Renal pelvis (tissue), 4 donors: Measurements from ENCODE around the gene HECW1. TPM values are rescaled to one million over a fixed set of nuclear protein-coding genes. Genes with fewer than 3 reads are reported as not detected.

Source experiments
- DNase-seq: peaks from one replicate; pipeline ENCODE4 v3.0.0-alpha.2; 2013
- polyA plus RNA-seq, 3 donors: library from polyadenylated mRNA; unstranded; fragments of 120-200 nt; gene quantifications; one replicate each; pipeline ENCODE4 v1.2.1, GENCODE V29; 2013; ENCODE audit not compliant: insufficient read length in 3 of 3

Gene HECW1
- polyA plus RNA-seq, 3 donors = 6.4 to 8.3 (median 7.7) TPM

GRCh38 chr7:43143918-43144589 is 31.6 kb downstream of the HECW1 start:
- no peak for DNase-seq

DNA sequence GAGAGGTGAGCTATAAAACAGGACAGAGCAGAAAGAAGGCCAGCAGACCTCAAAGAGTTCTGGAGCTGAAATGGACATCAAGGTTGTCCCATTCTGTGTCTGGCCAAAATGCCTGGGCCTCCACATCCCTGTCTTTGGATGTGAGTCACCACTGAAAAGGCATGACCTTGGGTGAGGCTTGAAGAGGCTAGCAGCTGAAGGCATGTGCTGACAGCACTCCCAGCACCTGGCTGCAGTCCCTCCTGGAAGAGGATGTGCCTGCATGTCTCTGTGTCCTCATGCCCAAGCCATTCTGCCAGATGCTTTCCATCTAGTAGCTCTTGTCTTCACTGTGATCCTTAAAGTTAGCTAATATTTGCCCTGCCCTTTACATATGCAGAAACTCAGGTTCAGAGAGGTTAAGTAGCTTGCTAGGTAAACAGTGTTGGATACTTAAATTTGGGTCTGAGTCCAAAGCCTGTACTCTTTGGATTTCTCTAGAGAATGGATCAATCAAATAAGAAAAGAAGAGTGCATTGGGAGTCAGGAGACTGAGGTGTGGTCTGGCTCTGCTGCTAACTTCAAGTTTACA is 35.8 kb downstream of the HECW1 start:
- DNase-seq = no peak

DNA sequence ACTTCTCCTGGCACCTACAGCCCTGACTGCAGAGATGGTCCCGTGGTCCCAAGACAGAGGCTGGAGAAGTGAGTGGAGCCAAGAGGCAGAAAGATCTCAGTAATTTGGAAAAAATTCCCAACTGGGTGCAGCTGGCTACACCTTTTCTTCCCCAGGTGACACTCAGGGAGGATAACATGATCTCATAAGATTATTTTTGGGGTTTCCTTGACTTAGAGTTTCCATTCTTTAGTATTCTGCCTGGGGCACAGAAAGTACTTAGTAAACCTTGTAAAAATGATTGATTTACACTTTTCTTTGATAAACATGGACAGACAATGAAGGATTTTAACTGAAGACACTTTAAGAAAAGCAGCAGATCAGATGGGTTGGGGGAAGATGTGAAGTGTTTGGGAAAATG is 38.6 kb downstream of the HECW1 start:
- no peak for DNase-seq

- DNase-seq = no peak
These were observed 40.2 kb downstream of the HECW1 start for GRCh38 chr7:43152696-43153095.

- DNase-seq = no peak
These were observed 43.2 kb downstream of the HECW1 start for GRCh38 chr7:43155636-43156035.

GRCh38 chr7:43163885-43164284 is 51.4 kb downstream of the HECW1 start:
- DNase-seq = no peak

- DNase-seq = no peak
These were observed 52.3 kb downstream of the HECW1 start for GRCh38 chr7:43164757-43165156.

DNA sequence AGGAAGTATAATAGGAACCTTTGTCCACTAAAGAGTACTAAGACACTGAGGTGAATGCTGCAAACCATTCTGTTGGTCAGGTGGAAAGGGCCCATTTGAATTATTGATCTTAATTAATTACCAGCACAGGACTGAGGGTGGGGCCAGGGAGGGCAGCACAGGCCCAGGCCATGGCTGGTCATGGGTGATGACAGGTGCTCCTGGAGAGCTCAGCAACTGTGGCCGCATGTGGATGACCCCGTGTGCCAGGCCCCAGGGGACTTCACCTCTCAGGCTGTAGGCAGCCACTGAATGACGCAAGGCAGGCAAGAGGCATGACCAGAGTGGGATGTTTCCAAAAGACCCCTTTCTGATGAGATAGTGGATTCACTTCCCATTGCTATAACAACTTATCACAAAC is 54.2 kb downstream of the HECW1 start:
- DNase-seq = no peak

GRCh38 chr7:43169076-43169475 is 56.6 kb downstream of the HECW1 start:
- no peak for DNase-seq

GRCh38 chr7:43170571-43170970 is 58.1 kb downstream of the HECW1 start:
- no peak for DNase-seq

DNA sequence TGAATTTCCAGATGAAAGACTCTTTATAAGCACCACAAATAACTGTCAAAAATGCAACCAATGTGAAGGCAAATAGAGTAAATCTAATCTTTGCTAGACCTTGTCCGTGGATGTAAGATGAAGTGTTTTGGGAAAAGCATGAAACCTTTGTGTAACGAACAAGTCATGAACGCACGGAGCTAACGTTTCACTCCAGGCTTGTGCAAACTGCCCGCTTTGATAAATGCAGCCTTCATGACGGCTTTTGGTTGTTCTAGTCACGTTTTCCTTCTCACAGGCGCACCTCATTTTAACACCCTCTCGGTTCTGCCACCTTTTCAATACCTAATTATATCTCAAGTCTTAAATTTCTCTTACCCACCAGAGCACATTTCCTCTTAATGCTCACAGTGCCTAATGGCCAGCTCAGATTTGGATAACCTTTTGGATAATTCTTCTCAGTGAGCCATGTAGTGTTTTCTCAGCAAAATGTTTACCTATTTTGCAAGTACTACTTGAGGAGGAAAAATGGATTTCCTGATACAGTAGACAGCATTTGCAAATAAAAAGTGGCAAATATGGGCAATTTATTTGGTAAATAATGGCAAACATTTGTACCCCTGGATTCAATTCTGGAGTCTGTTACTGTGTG is 63.2 kb downstream of the HECW1 start:
- DNase-seq = no peak

DNA sequence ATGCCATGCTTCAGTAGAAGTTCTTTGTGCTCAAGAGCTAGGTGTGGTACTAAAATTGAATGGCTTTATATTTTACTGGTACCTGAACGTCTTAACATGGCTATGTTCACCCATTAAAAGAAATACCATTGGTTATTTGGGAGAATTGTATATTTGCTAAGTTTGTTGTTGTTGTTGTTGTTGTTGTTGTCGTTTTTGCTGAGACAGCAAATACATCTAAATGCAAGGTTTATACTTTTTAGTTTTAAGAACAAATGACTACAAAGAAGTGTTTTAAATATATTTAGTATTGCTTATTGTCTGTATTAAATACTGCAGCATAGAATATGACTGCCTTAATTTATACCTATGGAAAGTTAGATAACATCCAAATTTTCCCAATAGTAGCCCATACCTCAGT is 66.9 kb downstream of the HECW1 start:
- no peak for DNase-seq

DNA sequence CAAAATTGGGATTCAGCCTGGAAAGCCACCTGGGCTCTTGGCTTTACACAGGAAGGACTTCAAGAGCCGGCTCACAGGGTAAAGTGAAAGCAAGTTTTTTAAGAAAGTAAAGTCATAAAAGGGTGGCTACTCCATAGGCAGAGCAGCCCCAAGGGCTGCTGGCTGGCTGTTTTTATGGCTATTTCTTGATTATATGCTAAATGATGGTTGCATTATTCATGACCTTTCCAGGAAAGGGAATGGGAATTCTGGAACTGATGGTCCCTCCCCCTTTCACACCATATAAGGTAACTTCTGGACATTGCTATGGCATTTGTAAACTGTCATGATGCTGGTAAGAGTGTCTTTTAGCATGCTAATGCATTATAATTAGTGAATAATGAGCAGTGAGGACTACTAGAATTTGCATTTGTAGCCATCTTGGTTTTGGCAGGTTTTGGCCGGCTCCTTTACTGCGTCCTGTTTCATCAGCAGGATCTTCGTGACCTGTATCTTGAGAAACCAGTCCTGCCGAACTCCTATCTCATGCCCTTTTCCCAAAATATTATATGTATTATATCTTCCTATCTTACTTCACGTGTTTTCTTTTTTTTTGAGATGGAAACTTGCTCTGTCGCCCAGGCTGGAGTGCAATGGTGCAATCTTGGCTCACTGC is 80.5 kb downstream of the HECW1 start:
- no peak for DNase-seq

DNA sequence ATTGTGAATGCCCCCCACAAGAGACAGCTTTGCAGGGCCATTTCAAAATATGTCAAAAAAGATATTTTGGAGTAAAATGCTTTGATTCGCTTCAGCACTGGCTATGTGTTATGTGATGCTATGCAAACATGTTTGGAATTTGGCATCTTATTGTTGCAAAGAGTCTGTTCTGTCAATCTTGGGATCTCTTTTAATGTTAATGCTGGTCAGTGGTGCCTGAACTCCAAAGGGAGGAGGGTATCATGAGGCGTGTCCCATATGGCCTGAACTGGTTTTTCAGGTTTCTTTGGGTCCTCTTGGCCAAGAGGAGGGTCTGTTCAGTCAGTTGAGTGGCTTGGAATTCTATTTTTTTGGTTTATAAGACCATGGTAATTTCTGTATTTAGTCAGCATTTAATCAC is 81.4 kb downstream of the HECW1 start:
- peak; percentile 52 for DNase-seq

DNA sequence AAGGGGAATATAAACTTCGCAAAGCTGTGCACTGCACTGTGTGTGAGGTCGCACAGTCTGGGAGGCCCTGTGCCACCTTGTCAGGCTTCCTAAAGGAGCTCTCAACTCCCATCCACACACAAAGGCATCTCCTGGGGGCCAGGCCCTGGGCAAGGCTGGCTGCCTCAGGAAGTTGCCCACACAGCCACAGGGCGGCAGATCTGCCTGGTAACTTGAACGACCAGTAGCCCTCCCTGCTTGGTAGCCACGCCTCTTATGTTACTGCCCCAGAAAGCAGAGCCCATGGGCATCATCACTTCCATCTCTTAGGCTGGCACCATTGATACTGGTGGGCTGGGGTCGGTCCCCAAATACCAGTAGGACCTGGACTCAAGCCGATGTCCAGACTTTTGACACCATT is 82.8 kb downstream of the HECW1 start:
- no peak for DNase-seq

DNA sequence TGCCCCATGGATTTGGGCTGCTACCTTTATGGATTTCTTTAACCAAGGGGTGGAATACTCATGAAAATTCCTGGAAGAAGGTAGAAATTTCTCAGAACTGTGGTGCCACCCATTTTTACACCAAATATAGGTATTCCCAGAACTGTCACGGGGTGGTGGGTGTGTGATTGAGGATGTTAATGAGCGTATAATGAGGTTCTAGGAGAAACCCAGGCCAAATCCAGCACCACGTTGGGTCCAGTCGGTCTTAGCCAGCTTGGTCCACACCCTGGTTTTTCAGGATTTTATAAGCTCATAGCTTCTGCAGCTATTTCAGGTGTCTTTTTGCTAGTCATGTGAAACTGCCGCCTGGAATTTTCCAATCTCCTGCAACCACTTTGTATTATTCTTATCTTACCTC is 83.3 kb downstream of the HECW1 start:
- no peak for DNase-seq

GRCh38 chr7:43196379-43196778 is 83.9 kb downstream of the HECW1 start:
- peak; percentile 71 for DNase-seq

DNA sequence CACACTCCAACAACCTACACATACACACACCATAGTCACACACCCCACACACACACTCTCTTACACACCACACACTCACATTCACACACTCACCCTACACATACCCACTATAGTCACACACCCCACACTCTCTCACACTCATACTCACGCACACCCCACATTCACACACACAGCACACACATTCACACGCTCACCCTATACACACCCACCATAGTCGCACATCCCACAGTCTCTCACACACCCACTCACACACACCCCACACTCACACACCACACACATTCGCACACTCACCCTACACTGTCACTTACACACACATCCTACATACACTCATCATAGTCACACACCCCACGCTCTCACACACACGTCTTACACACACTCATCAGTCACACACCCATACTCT is 85.6 kb downstream of the HECW1 start:
- no peak for DNase-seq

DNA sequence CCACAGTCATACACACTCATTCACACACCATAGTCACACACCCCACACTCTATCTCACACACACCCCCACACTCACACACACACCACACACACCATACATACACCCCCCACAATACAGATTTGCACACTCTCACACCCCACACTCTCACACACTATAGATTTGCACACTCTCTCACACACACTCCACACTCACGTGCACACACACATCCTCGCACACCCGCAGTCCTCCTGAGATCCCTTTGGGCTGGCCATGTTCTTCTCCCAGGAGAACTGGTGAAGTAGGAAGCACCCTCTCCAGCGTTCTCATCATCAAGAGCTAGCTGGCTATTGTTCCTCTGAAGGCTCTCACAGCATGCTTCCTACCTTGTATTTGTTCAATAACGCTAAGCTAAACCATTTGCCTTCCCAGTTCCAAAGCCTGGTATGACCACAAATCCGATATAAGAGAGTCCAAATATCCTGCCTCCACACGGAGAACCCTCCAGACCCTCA is 86.2 kb downstream of the HECW1 start:
- no peak for DNase-seq

DNA sequence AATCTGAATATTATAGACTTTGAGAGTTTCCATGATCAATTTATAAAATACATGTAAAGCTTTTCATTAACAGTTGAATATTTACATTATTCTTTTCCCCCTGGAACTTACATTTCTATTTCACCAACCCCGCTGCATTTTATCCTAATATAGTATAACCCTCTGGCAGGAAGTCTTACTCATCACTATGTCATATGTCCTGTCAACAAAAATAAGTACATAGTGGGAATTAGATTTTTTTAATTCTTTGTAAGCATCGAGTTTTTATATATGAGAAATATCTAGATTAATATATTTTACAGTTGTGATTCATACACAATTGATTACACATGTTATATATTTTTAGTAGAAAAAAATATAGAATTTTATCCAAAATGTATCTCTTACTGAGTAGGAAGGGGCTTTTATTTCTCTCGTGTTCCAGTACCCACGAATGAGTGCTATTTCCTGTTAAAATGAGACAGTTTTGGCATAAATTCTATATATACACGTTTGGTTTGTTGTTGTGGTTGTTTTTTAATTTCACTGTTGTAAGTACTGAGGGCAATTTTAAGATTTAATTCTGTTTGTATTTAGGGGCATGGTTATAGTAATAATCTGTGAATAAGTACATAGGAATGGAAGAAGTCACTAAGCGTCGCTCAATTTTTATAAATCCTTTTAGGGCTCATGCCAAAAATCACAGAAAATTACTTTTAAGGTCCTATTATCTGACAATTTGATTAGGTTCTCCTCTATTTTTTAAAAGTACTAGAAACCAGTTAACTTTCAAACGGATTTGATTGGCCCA is 87.1 kb downstream of the HECW1 start:
- DNase-seq = no peak

- DNase-seq = no peak
These were observed 89.5 kb downstream of the HECW1 start for GRCh38 chr7:43201912-43202311.

GRCh38 chr7:43204081-43204480 is 91.6 kb downstream of the HECW1 start:
- no peak for DNase-seq
